Panc1 (cell line): ENCODE data around the gene S1PR1.
"Not testable (repeated sequence)": the region's sequence is repeated elsewhere in the genome, so short reads cannot be mapped to it uniquely, and the experiment has no call there.

Source experiments
- CTCF ChIP-seq: fragments of 450-650 bp; IDR thresholded peaks from 2 replicates; pipeline ENCODE4 v1.5.1; 2017; ENCODE audit warnings: mild to moderate bottlenecking
- POLR2AphosphoS5 ChIP-seq: IDR thresholded peaks from 2 replicates; pipeline ENCODE4 v1.6.1; 2012; ENCODE audit warnings: mild to moderate bottlenecking, low read depth, low read length, moderate library complexity

GRCh38 chr1:101188968-101189367 is 47.9 kb upstream of the S1PR1 start:
- TF ChIP-seq CTCF, POLR2AphosphoS5: not testable (repeated sequence)
